WTC11 (cell line): ENCODE measurements around the gene ZMIZ1. TPM values are rescaled to one million over a fixed set of nuclear protein-coding genes. Genes with fewer than 3 reads are reported as not detected.

Experiments used
- ATAC-seq: fragments of 200-7000 bp; cut with Tn5 transposase; 2 replicates; pipeline ENCODE4 v1.10.0; 2021; ENCODE audit warnings: mild to moderate bottlenecking, moderate library complexity
- CTCF ChIA-PET: fragments of 300-600 bp; sonication (Branson Sonifier 250); formaldehyde crosslinking; loops from one replicate; lab custom pipeline; 2021; ENCODE audit warnings: antibody characterized with exemption; lab: Charles Lee
- POLR2A ChIA-PET: fragments of 350-600 bp; sonication (Branson Sonifier 250); formaldehyde crosslinking; loops from one replicate; lab custom pipeline; 2021; ENCODE audit warnings: antibody characterized with exemption; lab: Charles Lee
- DNase-seq: peaks from one replicate; pipeline ENCODE4 v3.0.0; 2021; ENCODE audit warnings: low spot score
- H3K27ac Mint-ChIP-seq: 2 replicates; pipeline ENCODE4 v1.8.0; 2021; ENCODE audit warnings: mixed read lengths
- H3K27me3 Mint-ChIP-seq: 2 replicates; pipeline ENCODE4 v1.8.0; 2021; ENCODE audit warnings: low read depth, mild to moderate bottlenecking, moderate library complexity, mixed read lengths
- H3K36me3 Mint-ChIP-seq: 2 replicates; pipeline ENCODE4 v1.8.0; 2021; ENCODE audit warnings: mixed read lengths
- H3K4me1 Mint-ChIP-seq: 2 replicates; pipeline ENCODE4 v1.8.0; 2022; ENCODE audit warnings: mixed read lengths
- H3K4me3 Mint-ChIP-seq: 2 replicates; pipeline ENCODE4 v1.8.0; 2021; ENCODE audit warnings: mild to moderate bottlenecking, moderate library complexity, mixed read lengths
- H3K9me3 Mint-ChIP-seq: 2 replicates; pipeline ENCODE4 v1.8.0; 2021; ENCODE audit warnings: mixed read lengths
- ETV6 ChIP-seq: sonication (generic); formaldehyde crosslinking; IDR thresholded peaks from 2 replicates; pipeline ENCODE4 v1.8.1; 2022; ENCODE audit warnings: mild to moderate bottlenecking, missing genetic modification reagents
- GABPB1 ChIP-seq: sonication (generic); formaldehyde crosslinking; IDR thresholded peaks from 2 replicates; pipeline ENCODE4 v1.8.1; 2023; ENCODE audit warnings: mild to moderate bottlenecking, missing genetic modification reagents
- GTF2I ChIP-seq: fragments of 250-450 bp; sonication (Bioruptor Pico); conservative IDR thresholded peaks from 2 replicates; pipeline ENCODE4 v1.4.0; 2021; ENCODE audit warnings: mild to moderate bottlenecking
- JUN ChIP-seq: sonication (generic); formaldehyde crosslinking; IDR thresholded peaks from 2 replicates; pipeline ENCODE4 v1.8.0; 2023; ENCODE audit warnings: mild to moderate bottlenecking, missing genetic modification reagents
- NFE2L1 ChIP-seq: sonication (generic); formaldehyde crosslinking; IDR thresholded peaks from 2 replicates; pipeline ENCODE4 v1.8.1; 2023; ENCODE audit warnings: missing genetic modification reagents
- OVOL2 ChIP-seq: fragments of 250-450 bp; sonication (Bioruptor Pico); IDR thresholded peaks from 2 replicates; pipeline ENCODE4 v1.9.0; 2021; ENCODE audit warnings: mild to moderate bottlenecking, borderline replicate concordance
- SMAD4 ChIP-seq: sonication (generic); formaldehyde crosslinking; IDR thresholded peaks from 2 replicates; pipeline ENCODE4 v1.8.0; 2022; ENCODE audit warnings: mild to moderate bottlenecking, missing genetic modification reagents
- total RNA-seq: library from RNA; stranded (reverse); gene quantifications from 3 replicates; pipeline ENCODE4 v1.2.3, GENCODE V29; 2021
- TF ChIP-seq, protein P1 (sequence below): sonication (generic); formaldehyde crosslinking; IDR thresholded peaks from 2 replicates; pipeline ENCODE4 v1.8.0; 2023; ENCODE audit warnings: missing genetic modification reagents, mild to moderate bottlenecking, borderline replicate concordance
- TF ChIP-seq, protein P2 (sequence below): sonication (generic); formaldehyde crosslinking; IDR thresholded peaks from 2 replicates; pipeline ENCODE4 v1.8.0; 2022; ENCODE audit warnings: mild to moderate bottlenecking, missing genetic modification reagents
- TF ChIP-seq, protein P3 (sequence below): sonication (generic); formaldehyde crosslinking; conservative IDR thresholded peaks from 2 replicates; pipeline ENCODE4 v1.8.1; 2022; ENCODE audit warnings: mild to moderate bottlenecking, missing genetic modification reagents
- TF ChIP-seq, protein P4 (sequence below): sonication (generic); formaldehyde crosslinking; IDR thresholded peaks from 2 replicates; pipeline ENCODE4 v1.8.0; 2022; ENCODE audit warnings: mild to moderate bottlenecking, missing genetic modification reagents
- TF ChIP-seq, protein P5 (sequence below): sonication (generic); formaldehyde crosslinking; IDR thresholded peaks from 2 replicates; pipeline ENCODE4 v1.8.1; 2022; ENCODE audit warnings: mild to moderate bottlenecking, missing genetic modification reagents, moderate library complexity, borderline replicate concordance
- TF ChIP-seq, protein P6 (sequence below): sonication (generic); formaldehyde crosslinking; IDR thresholded peaks from 2 replicates; pipeline ENCODE4 v1.8.1; 2023; ENCODE audit warnings: mild to moderate bottlenecking, missing genetic modification reagents, moderate library complexity
- TF ChIP-seq, protein P7 (sequence below): fragments of 200-600 bp; IDR thresholded peaks from 2 replicates; pipeline ENCODE4 v1.8.0; 2022; ENCODE audit warnings: antibody characterized with exemption

Gene ZMIZ1
- total RNA-seq, 1 experiment from 2014 or later: 44.4 TPM

DNA sequence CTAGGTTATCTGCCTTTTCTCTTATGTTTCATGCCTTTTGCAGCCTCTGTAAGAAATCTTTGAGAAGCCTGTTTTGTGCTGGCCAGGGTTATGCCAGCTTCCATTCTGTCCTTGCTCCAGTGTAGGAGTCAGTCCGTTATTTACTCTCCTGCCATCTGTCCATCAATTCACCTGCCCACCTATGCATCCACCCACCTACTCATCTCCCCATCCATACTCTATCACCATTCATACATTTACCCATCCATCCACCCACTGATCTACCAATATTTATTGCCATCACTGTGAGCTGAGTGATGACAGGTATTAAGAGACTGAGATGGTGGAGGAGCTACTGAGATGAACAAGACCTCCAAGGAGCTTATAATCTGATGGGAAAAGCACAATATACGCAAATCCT, 265.8 kb downstream of the ZMIZ1 start (continued):
- TF ChIP-seq, protein P1, sequence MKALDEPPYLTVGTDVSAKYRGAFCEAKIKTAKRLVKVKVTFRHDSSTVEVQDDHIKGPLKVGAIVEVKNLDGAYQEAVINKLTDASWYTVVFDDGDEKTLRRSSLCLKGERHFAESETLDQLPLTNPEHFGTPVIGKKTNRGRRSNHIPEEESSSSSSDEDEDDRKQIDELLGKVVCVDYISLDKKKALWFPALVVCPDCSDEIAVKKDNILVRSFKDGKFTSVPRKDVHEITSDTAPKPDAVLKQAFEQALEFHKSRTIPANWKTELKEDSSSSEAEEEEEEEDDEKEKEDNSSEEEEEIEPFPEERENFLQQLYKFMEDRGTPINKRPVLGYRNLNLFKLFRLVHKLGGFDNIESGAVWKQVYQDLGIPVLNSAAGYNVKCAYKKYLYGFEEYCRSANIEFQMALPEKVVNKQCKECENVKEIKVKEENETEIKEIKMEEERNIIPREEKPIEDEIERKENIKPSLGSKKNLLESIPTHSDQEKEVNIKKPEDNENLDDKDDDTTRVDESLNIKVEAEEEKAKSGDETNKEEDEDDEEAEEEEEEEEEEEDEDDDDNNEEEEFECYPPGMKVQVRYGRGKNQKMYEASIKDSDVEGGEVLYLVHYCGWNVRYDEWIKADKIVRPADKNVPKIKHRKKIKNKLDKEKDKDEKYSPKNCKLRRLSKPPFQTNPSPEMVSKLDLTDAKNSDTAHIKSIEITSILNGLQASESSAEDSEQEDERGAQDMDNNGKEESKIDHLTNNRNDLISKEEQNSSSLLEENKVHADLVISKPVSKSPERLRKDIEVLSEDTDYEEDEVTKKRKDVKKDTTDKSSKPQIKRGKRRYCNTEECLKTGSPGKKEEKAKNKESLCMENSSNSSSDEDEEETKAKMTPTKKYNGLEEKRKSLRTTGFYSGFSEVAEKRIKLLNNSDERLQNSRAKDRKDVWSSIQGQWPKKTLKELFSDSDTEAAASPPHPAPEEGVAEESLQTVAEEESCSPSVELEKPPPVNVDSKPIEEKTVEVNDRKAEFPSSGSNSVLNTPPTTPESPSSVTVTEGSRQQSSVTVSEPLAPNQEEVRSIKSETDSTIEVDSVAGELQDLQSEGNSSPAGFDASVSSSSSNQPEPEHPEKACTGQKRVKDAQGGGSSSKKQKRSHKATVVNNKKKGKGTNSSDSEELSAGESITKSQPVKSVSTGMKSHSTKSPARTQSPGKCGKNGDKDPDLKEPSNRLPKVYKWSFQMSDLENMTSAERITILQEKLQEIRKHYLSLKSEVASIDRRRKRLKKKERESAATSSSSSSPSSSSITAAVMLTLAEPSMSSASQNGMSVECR: no peak

DNA sequence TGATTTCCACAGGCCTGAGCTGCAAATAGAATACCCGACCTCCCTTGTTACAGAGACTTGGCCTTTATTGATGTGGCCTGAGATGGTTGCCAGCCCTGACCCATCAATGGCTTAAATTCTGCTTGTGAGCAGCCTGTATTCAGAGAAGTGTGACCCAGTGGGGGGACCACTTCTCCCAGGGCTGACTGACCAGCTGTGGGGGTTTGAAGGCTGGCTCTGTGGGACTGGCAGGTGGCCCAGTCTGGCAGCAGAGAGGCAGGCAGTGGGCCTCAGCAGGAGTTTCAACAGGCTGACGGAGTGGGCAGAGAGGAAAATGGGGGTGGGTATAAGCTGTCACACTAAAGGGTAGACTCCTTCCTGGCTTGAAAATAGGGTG, 266.3 kb downstream of the ZMIZ1 start:
- ATAC-seq (no peak), DNase-seq (no peak)
- CTCF ChIA-PET: interaction anchor here (2.3 to 4.6 kb wide), 2 partner anchors 12 to 23 kb away, joined by 6 to 24 read pairs; partner anchors contain the start of gene PPIF
- H3K27ac Mint-ChIP-seq: no peak overlapping the region
- peaks cover 13% of the 10 kb centered on the region for H3K4me1 Mint-ChIP-seq
- TF ChIP-seq SMAD4: no peak
- TF ChIP-seq, protein P2, sequence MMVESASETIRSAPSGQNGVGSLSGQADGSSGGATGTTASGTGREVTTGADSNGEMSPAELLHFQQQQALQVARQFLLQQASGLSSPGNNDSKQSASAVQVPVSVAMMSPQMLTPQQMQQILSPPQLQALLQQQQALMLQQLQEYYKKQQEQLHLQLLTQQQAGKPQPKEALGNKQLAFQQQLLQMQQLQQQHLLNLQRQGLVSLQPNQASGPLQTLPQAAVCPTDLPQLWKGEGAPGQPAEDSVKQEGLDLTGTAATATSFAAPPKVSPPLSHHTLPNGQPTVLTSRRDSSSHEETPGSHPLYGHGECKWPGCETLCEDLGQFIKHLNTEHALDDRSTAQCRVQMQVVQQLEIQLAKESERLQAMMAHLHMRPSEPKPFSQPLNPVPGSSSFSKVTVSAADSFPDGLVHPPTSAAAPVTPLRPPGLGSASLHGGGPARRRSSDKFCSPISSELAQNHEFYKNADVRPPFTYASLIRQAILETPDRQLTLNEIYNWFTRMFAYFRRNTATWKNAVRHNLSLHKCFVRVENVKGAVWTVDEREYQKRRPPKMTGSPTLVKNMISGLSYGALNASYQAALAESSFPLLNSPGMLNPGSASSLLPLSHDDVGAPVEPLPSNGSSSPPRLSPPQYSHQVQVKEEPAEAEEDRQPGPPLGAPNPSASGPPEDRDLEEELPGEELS: no peak
- peaks cover 8% of the 10 kb centered on the region; the same call in 1 of the 2 replicates for H3K36me3 Mint-ChIP-seq
- POLR2A ChIA-PET: no interaction called here
- H3K9me3 Mint-ChIP-seq: peaks cover 23% of the 10 kb centered on the region
- H3K4me3 Mint-ChIP-seq: no peak overlapping the region
- H3K27me3 Mint-ChIP-seq: peaks cover 11% of the 10 kb centered on the region

DNA sequence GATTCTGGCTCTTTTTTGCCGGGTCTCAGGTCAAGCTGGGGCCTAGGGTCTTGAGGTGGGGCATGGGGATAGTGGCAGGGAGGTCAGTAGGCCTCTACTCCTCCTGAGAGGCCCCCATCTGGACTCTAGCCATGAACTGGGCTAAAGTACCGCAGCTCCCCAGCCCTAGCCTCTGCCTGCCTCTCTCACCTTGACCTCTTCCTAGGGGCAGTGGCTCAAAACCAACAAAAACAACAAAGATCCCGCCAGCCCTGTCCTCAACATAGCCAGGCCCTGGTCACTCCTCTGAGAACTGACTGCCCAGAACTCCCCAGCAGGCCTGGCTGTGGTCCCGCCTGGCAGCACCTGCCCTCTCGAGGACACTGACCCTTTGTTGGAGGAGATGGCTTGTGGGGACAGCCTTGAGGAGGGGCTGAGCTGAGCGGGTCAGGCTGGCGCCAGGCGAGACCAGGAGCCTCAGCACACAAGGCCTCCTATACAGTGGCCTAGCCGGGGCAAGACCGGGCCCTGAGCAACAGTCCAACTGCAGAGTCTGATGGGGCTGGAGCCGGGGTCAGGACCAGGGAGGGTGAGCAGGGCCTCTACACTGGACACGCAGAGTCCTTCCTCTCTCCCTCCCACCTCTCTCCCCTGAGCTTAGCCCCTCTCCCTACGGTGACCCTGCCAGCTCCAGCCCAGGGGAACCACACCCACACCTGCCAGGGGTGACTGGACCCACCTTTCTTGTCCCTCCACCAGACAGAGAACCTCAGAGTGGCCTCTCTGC, 266.9 kb downstream of the ZMIZ1 start:
- Mint-ChIP-seq H3K27me3 (peaks cover 11% of the 10 kb centered on the region), H3K4me1 (peaks cover 13% of the 10 kb centered on the region), H3K27ac (no peak overlapping the region), H3K36me3 (peaks cover 8% of the 10 kb centered on the region; the same call in 1 of the 2 replicates), H3K9me3 (peaks cover 23% of the 10 kb centered on the region), H3K4me3 (no peak overlapping the region)
- ChIA-PET POLR2A (no interaction called here), CTCF (interaction anchor here (1.4 to 4.6 kb wide), 3 partner anchors 12 to 39 kb away, joined by 6 to 24 read pairs (median 8); partner anchors contain the start of gene PPIF)
- TF ChIP-seq ETV6 (CRISPR knock-in tag) (no peak), GABPB1 (CRISPR knock-in tag) (peak; percentile 65; the same call in 1 of the 2 replicates), OVOL2 (no peak)
- TF ChIP-seq, protein P3, sequence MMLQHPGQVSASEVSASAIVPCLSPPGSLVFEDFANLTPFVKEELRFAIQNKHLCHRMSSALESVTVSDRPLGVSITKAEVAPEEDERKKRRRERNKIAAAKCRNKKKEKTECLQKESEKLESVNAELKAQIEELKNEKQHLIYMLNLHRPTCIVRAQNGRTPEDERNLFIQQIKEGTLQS (CRISPR knock-in tag): no peak
- ATAC-seq: no peak; the same call in 1 of the 2 replicates
- DNase-seq: no peak

DNA sequence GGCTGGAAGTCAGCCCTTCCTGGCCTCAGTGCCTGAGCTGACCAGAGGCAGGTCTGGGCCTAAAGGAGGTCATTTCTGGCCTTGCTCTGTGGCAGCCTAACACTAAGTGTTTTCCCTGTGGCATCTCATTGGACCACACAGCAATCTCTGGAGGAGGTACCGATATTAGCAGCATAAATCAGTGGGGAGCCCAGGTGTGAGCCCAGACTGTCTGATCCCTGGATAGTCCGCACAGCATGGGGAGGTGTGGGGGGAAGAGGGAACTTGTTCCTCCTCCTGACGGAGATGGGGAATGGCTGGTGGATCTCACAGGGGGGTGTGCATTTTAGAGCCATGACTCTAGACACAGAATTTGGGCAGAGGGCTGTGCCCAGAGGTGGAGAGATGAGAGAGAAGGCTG, 267.5 kb downstream of the ZMIZ1 start:
- DNase-seq: no peak
- peaks cover 8% of the 10 kb centered on the region; the same call in 1 of the 2 replicates for H3K36me3 Mint-ChIP-seq
- TF ChIP-seq, protein P4, sequence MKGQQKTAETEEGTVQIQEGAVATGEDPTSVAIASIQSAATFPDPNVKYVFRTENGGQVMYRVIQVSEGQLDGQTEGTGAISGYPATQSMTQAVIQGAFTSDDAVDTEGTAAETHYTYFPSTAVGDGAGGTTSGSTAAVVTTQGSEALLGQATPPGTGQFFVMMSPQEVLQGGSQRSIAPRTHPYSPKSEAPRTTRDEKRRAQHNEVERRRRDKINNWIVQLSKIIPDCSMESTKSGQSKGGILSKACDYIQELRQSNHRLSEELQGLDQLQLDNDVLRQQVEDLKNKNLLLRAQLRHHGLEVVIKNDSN (CRISPR knock-in tag): no peak
- TF ChIP-seq NFE2L1 (no peak), GTF2I (CRISPR knock-in tag) (no peak), JUN (CRISPR knock-in tag) (no peak)
- TF ChIP-seq, protein P5, sequence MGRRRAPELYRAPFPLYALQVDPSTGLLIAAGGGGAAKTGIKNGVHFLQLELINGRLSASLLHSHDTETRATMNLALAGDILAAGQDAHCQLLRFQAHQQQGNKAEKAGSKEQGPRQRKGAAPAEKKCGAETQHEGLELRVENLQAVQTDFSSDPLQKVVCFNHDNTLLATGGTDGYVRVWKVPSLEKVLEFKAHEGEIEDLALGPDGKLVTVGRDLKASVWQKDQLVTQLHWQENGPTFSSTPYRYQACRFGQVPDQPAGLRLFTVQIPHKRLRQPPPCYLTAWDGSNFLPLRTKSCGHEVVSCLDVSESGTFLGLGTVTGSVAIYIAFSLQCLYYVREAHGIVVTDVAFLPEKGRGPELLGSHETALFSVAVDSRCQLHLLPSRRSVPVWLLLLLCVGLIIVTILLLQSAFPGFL (CRISPR knock-in tag): no peak
- TF ChIP-seq, protein P6, sequence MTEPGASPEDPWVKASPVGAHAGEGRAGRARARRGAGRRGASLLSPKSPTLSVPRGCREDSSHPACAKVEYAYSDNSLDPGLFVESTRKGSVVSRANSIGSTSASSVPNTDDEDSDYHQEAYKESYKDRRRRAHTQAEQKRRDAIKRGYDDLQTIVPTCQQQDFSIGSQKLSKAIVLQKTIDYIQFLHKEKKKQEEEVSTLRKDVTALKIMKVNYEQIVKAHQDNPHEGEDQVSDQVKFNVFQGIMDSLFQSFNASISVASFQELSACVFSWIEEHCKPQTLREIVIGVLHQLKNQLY (CRISPR knock-in tag): no peak
- TF ChIP-seq, protein P7, sequence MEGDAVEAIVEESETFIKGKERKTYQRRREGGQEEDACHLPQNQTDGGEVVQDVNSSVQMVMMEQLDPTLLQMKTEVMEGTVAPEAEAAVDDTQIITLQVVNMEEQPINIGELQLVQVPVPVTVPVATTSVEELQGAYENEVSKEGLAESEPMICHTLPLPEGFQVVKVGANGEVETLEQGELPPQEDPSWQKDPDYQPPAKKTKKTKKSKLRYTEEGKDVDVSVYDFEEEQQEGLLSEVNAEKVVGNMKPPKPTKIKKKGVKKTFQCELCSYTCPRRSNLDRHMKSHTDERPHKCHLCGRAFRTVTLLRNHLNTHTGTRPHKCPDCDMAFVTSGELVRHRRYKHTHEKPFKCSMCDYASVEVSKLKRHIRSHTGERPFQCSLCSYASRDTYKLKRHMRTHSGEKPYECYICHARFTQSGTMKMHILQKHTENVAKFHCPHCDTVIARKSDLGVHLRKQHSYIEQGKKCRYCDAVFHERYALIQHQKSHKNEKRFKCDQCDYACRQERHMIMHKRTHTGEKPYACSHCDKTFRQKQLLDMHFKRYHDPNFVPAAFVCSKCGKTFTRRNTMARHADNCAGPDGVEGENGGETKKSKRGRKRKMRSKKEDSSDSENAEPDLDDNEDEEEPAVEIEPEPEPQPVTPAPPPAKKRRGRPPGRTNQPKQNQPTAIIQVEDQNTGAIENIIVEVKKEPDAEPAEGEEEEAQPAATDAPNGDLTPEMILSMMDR: no peak
- TF ChIP-seq, protein P2: no peak

More for the DNA sequence above, 267.5 kb downstream of the ZMIZ1 start:
- CTCF ChIA-PET: interaction anchor here (0.6 to 4.6 kb wide), 4 partner anchors 11 to 38 kb away, joined by 3 to 24 read pairs (median 7); partner anchors contain the start of gene PPIF
- Mint-ChIP-seq H3K4me1 (peaks cover 13% of the 10 kb centered on the region), H3K4me3 (no peak overlapping the region), H3K27me3 (peaks cover 11% of the 10 kb centered on the region), H3K9me3 (peaks cover 23% of the 10 kb centered on the region), H3K27ac (no peak overlapping the region)
- POLR2A ChIA-PET: no interaction called here
- ATAC-seq: no peak; the same call in 1 of the 2 replicates
